IMR-90 (cell line): Measurements from ENCODE around the gene PAGE1. TPM values are rescaled to one million over a fixed set of nuclear protein-coding genes. Genes with fewer than 3 reads are reported as not detected.

Source experiments
- ATAC-seq: fragments of 200-7000 bp; cut with Tn5 transposase; 2 replicates; pipeline ENCODE4 v1.9.1; 2020; ENCODE audit warnings: low read depth, mild to moderate bottlenecking, moderate library complexity
- BruUV-seq: library from RNA; stranded (reverse); fragments of 400-500 nt; replicated peaks from 2 replicates; lab custom pipeline; 2021; lab: Mats Ljungman, UMichigan
- CTCF ChIA-PET: fragments of 300-600 bp; formaldehyde crosslinking; extraction: SDS; loops from one replicate; lab custom pipeline; 2021; ENCODE audit warnings: antibody characterized with exemption; lab: Yijun Ruan, JAX
- POLR2A ChIA-PET: fragments of 300-600 bp; sonication (Branson Sonifier 250); formaldehyde crosslinking; loops from one replicate; lab custom pipeline; 2022; ENCODE audit warnings: antibody characterized with exemption; ENCODE audit not compliant: unreplicated experiment; lab: Charles Lee
- DNase-seq: peaks from one replicate; pipeline ENCODE4 v3.0.0; 2013
- H2AFZ ChIP-seq: replicated peaks from 2 replicates; pipeline ENCODE3; 2013; ENCODE audit warnings: low read length, mild to moderate bottlenecking; ENCODE audit not compliant: poor library complexity
- H2AK5ac ChIP-seq: 2 replicates; pipeline ENCODE4 v1.6.1; 2013; ENCODE audit warnings: low read depth, low read length, inconsistent platforms
- H2AK9ac ChIP-seq: replicated peaks from 2 replicates; pipeline ENCODE3; 2013; ENCODE audit warnings: mild to moderate bottlenecking, low read depth, low read length, moderate library complexity; ENCODE audit not compliant: poor library complexity
- H2BK120ac ChIP-seq: 2 replicates; pipeline ENCODE4 v1.6.1; 2013; ENCODE audit warnings: low read depth, low read length, inconsistent platforms
- H2BK15ac ChIP-seq: 3 replicates; pipeline ENCODE4 v1.6.1; 2013; ENCODE audit warnings: low read depth, low read length, inconsistent platforms
- H2BK20ac ChIP-seq: 2 replicates; pipeline ENCODE4 v1.6.1; 2013; ENCODE audit warnings: low read depth, mild to moderate bottlenecking, inconsistent platforms, low read length, moderate library complexity
- H2BK5ac ChIP-seq: 2 replicates; pipeline ENCODE4 v1.6.1; 2013; ENCODE audit warnings: mild to moderate bottlenecking, low read depth, low read length, inconsistent platforms; ENCODE audit not compliant: poor library complexity, severe bottlenecking
- H3K14ac ChIP-seq: replicated peaks from 2 replicates; pipeline ENCODE4 v1.6.1; 2013; ENCODE audit warnings: low read depth, low read length, inconsistent platforms
- H3K18ac ChIP-seq: 2 replicates; pipeline ENCODE4 v1.6.1; 2013; ENCODE audit warnings: low read depth, low read length, control low read depth
- H3K23ac ChIP-seq: 2 replicates; pipeline ENCODE4 v1.6.1; 2013; ENCODE audit warnings: low read depth, low read length, inconsistent platforms
- H3K27ac ChIP-seq: 2 replicates; pipeline ENCODE4 v1.5.1; 2013; ENCODE audit warnings: mild to moderate bottlenecking, control low read depth, low read length; ENCODE audit not compliant: insufficient read depth
- H3K27me3 ChIP-seq: 2 replicates; pipeline ENCODE4 v1.6.1; 2013; ENCODE audit warnings: low read length; ENCODE audit not compliant: control insufficient read depth, insufficient read depth
- H3K36me3 ChIP-seq: 2 replicates; pipeline ENCODE4 v1.6.1; 2013; ENCODE audit warnings: low read length, mixed read lengths; ENCODE audit not compliant: control insufficient read depth, insufficient read depth
- H3K4ac ChIP-seq: 2 replicates; pipeline ENCODE4 v1.6.1; 2013; ENCODE audit warnings: low read depth, low read length, inconsistent platforms
- H3K4me1 ChIP-seq: 2 replicates; pipeline ENCODE4 v1.6.1; 2013; ENCODE audit warnings: low read length, mixed read lengths; ENCODE audit not compliant: control insufficient read depth, insufficient read depth
- H3K4me2 ChIP-seq: 2 replicates; pipeline ENCODE4 v1.6.1; 2013; ENCODE audit warnings: low read depth, mild to moderate bottlenecking, control low read depth, low read length, moderate library complexity
- H3K4me3 ChIP-seq: 2 replicates; pipeline ENCODE4 v1.5.1; 2013; ENCODE audit warnings: low read depth, mild to moderate bottlenecking, control low read depth, low read length, moderate library complexity; ENCODE audit not compliant: insufficient read depth
- H3K56ac ChIP-seq: 2 replicates; pipeline ENCODE4 v1.6.1; 2013; ENCODE audit warnings: low read length, inconsistent platforms; ENCODE audit not compliant: insufficient read depth; ENCODE audit errors: extremely low read depth
- H3K79me1 ChIP-seq, 2 experiments: 2 replicates each; pipeline ENCODE4 v1.6.1; 2013; ENCODE audit warnings: low read length in 2 of 2, inconsistent platforms in 1 of 2, low read depth in 1 of 2
- H3K9ac ChIP-seq: 2 replicates; pipeline ENCODE4 v1.6.1; 2013; ENCODE audit warnings: low read depth, low read length, control low read depth
- H3K9me1 ChIP-seq: 2 replicates; pipeline ENCODE4 v1.6.1; 2013; ENCODE audit warnings: low read length, inconsistent platforms; ENCODE audit not compliant: insufficient read depth
- H3K9me3 ChIP-seq: 2 replicates; pipeline ENCODE4 v1.6.1; 2013; ENCODE audit warnings: low read length; ENCODE audit not compliant: control insufficient read depth, insufficient read depth
- H4K20me1 ChIP-seq: 2 replicates; pipeline ENCODE4 v1.6.1; 2013; ENCODE audit warnings: low read length, inconsistent platforms; ENCODE audit not compliant: insufficient read depth
- H4K5ac ChIP-seq: 2 replicates; pipeline ENCODE4 v1.6.1; 2013; ENCODE audit warnings: mild to moderate bottlenecking, low read depth, low read length, control low read depth
- H4K8ac ChIP-seq, 2 experiments: 2 replicates each; pipeline ENCODE4 v1.6.1; 2013; ENCODE audit warnings: low read depth in 2 of 2, low read length in 2 of 2, control low read depth in 1 of 2, inconsistent platforms in 1 of 2
- H4K91ac ChIP-seq: 2 replicates; pipeline ENCODE4 v1.6.1; 2013; ENCODE audit warnings: low read depth, low read length, inconsistent platforms; ENCODE audit not compliant: insufficient read depth
- CTCF ChIP-seq: conservative IDR thresholded peaks from 2 replicates; pipeline ENCODE4 v1.5.1; 2012; ENCODE audit warnings: mild to moderate bottlenecking, low read depth, low read length, improper control_type of control experiment
- RFX5 ChIP-seq: IDR thresholded peaks from 2 replicates; pipeline ENCODE4 v1.8.0; 2012; ENCODE audit warnings: low read depth, mild to moderate bottlenecking, low read length, moderate library complexity
- WGBS, 2 experiments: methylation state at CpG; one replicate each; pipeline versions ENCODE4 v1.1.5 to v1.1.7; 2013; ENCODE audit warnings: missing lambda C conversion rate in 2 of 2; ENCODE audit not compliant: insufficient read length in 1 of 2; ENCODE audit errors: extremely low coverage in 2 of 2; 5-methylcytosine and 5-hydroxymethylcytosine counted together
- dilution Hi-C: fragments of 300-500 bp; cut with HindIII; formaldehyde crosslinking; loops from one replicate; pipeline ENCODE4 v1.14.3; 2018; ENCODE audit warnings: low sequenced_read_pairs; ENCODE audit not compliant: unreplicated experiment
- in situ Hi-C: fragments of 300-500 bp; cut with MboI; formaldehyde crosslinking; loops from 3 replicates; pipeline ENCODE4 v1.14.3; 2019; ENCODE audit warnings: low sequenced_read_pairs, inconsistent platforms, mixed read lengths
- intact Hi-C: fragments of 100-400 bp; cut with micrococcal nuclease; formaldehyde crosslinking; loops from 2 replicates; pipeline ENCODE4 v1.10.0; 2022
- polyA plus RNA-seq, 3 experiments: library from polyadenylated mRNA; depleted of rRNA; stranded (reverse); fragments of >200 nt; gene quantifications; 2 replicates each; pipeline ENCODE4 v1.2.3, GENCODE V29; 2012; ENCODE audit warnings: low replicate concordance in 1 of 3
- total RNA-seq: library from RNA; depleted of rRNA; stranded (reverse); fragments of >200 nt; gene quantifications from 2 replicates; pipeline ENCODE4 v1.2.3, GENCODE V29; 2012; rRNA removed

The PAGE1 gene
- total and polyA plus RNA-seq, 2 of the 4 experiments (the other 2 are of a cell fraction), result not detected

GRCh38 chrX:49644991-49645637, 50.7 kb downstream of the PAGE1 start:
- Histone ChIP-seq H3K4me3 (no peak overlapping the region), H3K4ac (no peak overlapping the region), H3K4me2 (no peak overlapping the region), H3K9me3 (no peaks in the 10 kb centered on the region), H3K27ac (no peak overlapping the region), H3K56ac (no peak overlapping the region), H3K23ac (no peak overlapping the region), H2BK120ac (no peak overlapping the region), H4K91ac (no peak overlapping the region), H3K9ac (no peak overlapping the region), H3K27me3 (no peaks in the 10 kb centered on the region; the same call in none of the 2 replicates), H4K8ac (no peak overlapping the region), H3K18ac (no peak overlapping the region), H3K36me3 (no peaks in the 10 kb centered on the region), H3K9me1 (no peaks in the 10 kb centered on the region), H2AFZ (no peak overlapping the region), H2BK15ac (no peak overlapping the region), H4K5ac (no peak overlapping the region), H2BK20ac (no peak overlapping the region), H3K14ac (no peak overlapping the region), H3K4me1 (no peaks in the 10 kb centered on the region), H2AK5ac (no peak overlapping the region), H2BK5ac (no peak overlapping the region), H3K79me1 (no peaks in the 10 kb centered on the region), H4K20me1 (no peaks in the 10 kb centered on the region), H2AK9ac (no peak overlapping the region)
- POLR2A ChIA-PET, result no interaction called here
- in situ Hi-C loops, result no loop called here
- dilution Hi-C loops, result no loop called here
- ATAC-seq (no peak), DNase-seq (no peak)
- CTCF ChIA-PET, result no interaction called here
- TF ChIP-seq CTCF, result no peak
- no peak for TF ChIP-seq RFX5
- no TSS peak for BruUV-seq
- no CpG with 5 or more reads among the region's 8 CpGs for WGBS, 2 experiments
- intact Hi-C loops, result no loop called here

Other genes with a start within 250 kb of the PAGE1 start
- not detected in 2 replicates for gene GAGE12C, start 163.8 kb downstream of the PAGE1 start, total RNA-seq
- gene GAGE12C, start 163.8 kb downstream of the PAGE1 start, polyA plus RNA-seq (2012; rRNA removed), result not detected in 2 replicates
- not detected in 2 replicates for gene GAGE12D, start 154.3 kb downstream of the PAGE1 start, total RNA-seq
- not detected in 2 replicates for gene GAGE12D, start 154.3 kb downstream of the PAGE1 start, polyA plus RNA-seq (2012; rRNA removed)
- gene GAGE12E, start 144.7 kb downstream of the PAGE1 start, total RNA-seq, result not detected in 2 replicates
- gene GAGE12E, start 144.7 kb downstream of the PAGE1 start, polyA plus RNA-seq (2012; rRNA removed), result not detected in 2 replicates
- gene GAGE12F, start 135.1 kb downstream of the PAGE1 start, total RNA-seq, result not detected in 2 replicates
- gene GAGE12F, start 135.1 kb downstream of the PAGE1 start, polyA plus RNA-seq (2012; rRNA removed), result not detected in 2 replicates
- gene GAGE12G, start 125.6 kb downstream of the PAGE1 start, total RNA-seq, result not detected in 2 replicates
- gene GAGE12G, start 125.6 kb downstream of the PAGE1 start, polyA plus RNA-seq (2012; rRNA removed), result not detected in 2 replicates
- not detected in 2 replicates for gene GAGE12H, start 116.0 kb downstream of the PAGE1 start, total RNA-seq
- not detected in 2 replicates for gene GAGE12H, start 116.0 kb downstream of the PAGE1 start, polyA plus RNA-seq (2012; rRNA removed)
- gene GAGE2A, start 106.5 kb downstream of the PAGE1 start, total RNA-seq, result not detected in 2 replicates
- not detected in 2 replicates for gene GAGE2A, start 106.5 kb downstream of the PAGE1 start, polyA plus RNA-seq (2012; rRNA removed)
- not detected in 2 replicates for gene GAGE1, start 97.0 kb downstream of the PAGE1 start, total RNA-seq
- gene GAGE1, start 97.0 kb downstream of the PAGE1 start, polyA plus RNA-seq (2012; rRNA removed), result not detected in 2 replicates
- not detected in 2 replicates for gene PAGE4, start 133.3 kb upstream of the PAGE1 start, total RNA-seq
- gene PAGE4, start 133.3 kb upstream of the PAGE1 start, polyA plus RNA-seq (2012; rRNA removed), result not detected in 2 replicates
- gene USP27X, start 183.5 kb upstream of the PAGE1 start, total RNA-seq, result 3.6 and 6.3 TPM in 2 replicates
- gene USP27X, start 183.5 kb upstream of the PAGE1 start, polyA plus RNA-seq (2012; rRNA removed), result 2.3 and 2.7 TPM in 2 replicates
- gene CLCN5, start 226.6 kb upstream of the PAGE1 start, total RNA-seq, result 5.8 and 5.9 TPM in 2 replicates
- 1.3 and 1.4 TPM in 2 replicates for gene CLCN5, start 226.6 kb upstream of the PAGE1 start, polyA plus RNA-seq (2012; rRNA removed)